WTC11 (cell line): ENCODE results near the gene ZDHHC18. TPM values are rescaled to one million over a fixed set of nuclear protein-coding genes. Genes with fewer than 3 reads are reported as not detected.
A peak's percentile ranks its signal among the peaks of the same experiment; 100 is the strongest.

Source experiments
- ATAC-seq: fragments of 200-7000 bp; cut with Tn5 transposase; 2 replicates; pipeline ENCODE4 v1.10.0; 2021; ENCODE audit warnings: mild to moderate bottlenecking, moderate library complexity
- CTCF ChIA-PET: fragments of 300-600 bp; sonication (Branson Sonifier 250); formaldehyde crosslinking; loops from one replicate; lab custom pipeline; 2021; ENCODE audit warnings: antibody characterized with exemption; lab: Charles Lee
- POLR2A ChIA-PET: fragments of 350-600 bp; sonication (Branson Sonifier 250); formaldehyde crosslinking; loops from one replicate; lab custom pipeline; 2021; ENCODE audit warnings: antibody characterized with exemption; lab: Charles Lee
- DNase-seq: peaks from one replicate; pipeline ENCODE4 v3.0.0; 2021; ENCODE audit warnings: low spot score
- H3K27ac Mint-ChIP-seq: 2 replicates; pipeline ENCODE4 v1.8.0; 2021; ENCODE audit warnings: mixed read lengths
- H3K27me3 Mint-ChIP-seq: 2 replicates; pipeline ENCODE4 v1.8.0; 2021; ENCODE audit warnings: low read depth, mild to moderate bottlenecking, moderate library complexity, mixed read lengths
- H3K36me3 Mint-ChIP-seq: 2 replicates; pipeline ENCODE4 v1.8.0; 2021; ENCODE audit warnings: mixed read lengths
- H3K4me1 Mint-ChIP-seq: 2 replicates; pipeline ENCODE4 v1.8.0; 2022; ENCODE audit warnings: mixed read lengths
- H3K4me3 Mint-ChIP-seq: 2 replicates; pipeline ENCODE4 v1.8.0; 2021; ENCODE audit warnings: mild to moderate bottlenecking, moderate library complexity, mixed read lengths
- H3K9me3 Mint-ChIP-seq: 2 replicates; pipeline ENCODE4 v1.8.0; 2021; ENCODE audit warnings: mixed read lengths
- AFF4 ChIP-seq: sonication (generic); formaldehyde crosslinking; IDR thresholded peaks from 2 replicates; pipeline ENCODE4 v1.8.1; 2023; ENCODE audit warnings: mild to moderate bottlenecking, missing genetic modification reagents, borderline replicate concordance
- CREM ChIP-seq: sonication (generic); formaldehyde crosslinking; IDR thresholded peaks from 2 replicates; pipeline ENCODE4 v1.8.1; 2022; ENCODE audit warnings: mild to moderate bottlenecking, missing genetic modification reagents, moderate library complexity
- E2F1 ChIP-seq: sonication (generic); formaldehyde crosslinking; IDR thresholded peaks from 2 replicates; pipeline ENCODE4 v1.8.0; 2022; ENCODE audit warnings: mild to moderate bottlenecking, missing genetic modification reagents
- ELF4 ChIP-seq: sonication (generic); formaldehyde crosslinking; IDR thresholded peaks from 2 replicates; pipeline ENCODE4 v1.8.1; 2022; ENCODE audit warnings: low read depth, mild to moderate bottlenecking, moderate library complexity, missing genetic modification reagents
- FOXJ3 ChIP-seq: sonication (generic); formaldehyde crosslinking; IDR thresholded peaks from 2 replicates; pipeline ENCODE4 v1.9.0; 2021; ENCODE audit warnings: missing genetic modification reagents, mild to moderate bottlenecking, borderline replicate concordance
- FOXK1 ChIP-seq: sonication (generic); formaldehyde crosslinking; IDR thresholded peaks from 2 replicates; pipeline ENCODE4 v1.8.0; 2022; ENCODE audit warnings: mild to moderate bottlenecking, moderate library complexity, missing genetic modification reagents
- FOXP1 ChIP-seq: sonication (generic); formaldehyde crosslinking; IDR thresholded peaks from 2 replicates; pipeline ENCODE4 v1.8.0; 2022; ENCODE audit warnings: missing genetic modification reagents, mild to moderate bottlenecking, moderate library complexity, borderline replicate concordance
- GABPB1 ChIP-seq: sonication (generic); formaldehyde crosslinking; IDR thresholded peaks from 2 replicates; pipeline ENCODE4 v1.8.1; 2023; ENCODE audit warnings: mild to moderate bottlenecking, missing genetic modification reagents
- GRHL2 ChIP-seq: fragments of 250-450 bp; sonication (Bioruptor Pico); IDR thresholded peaks from 2 replicates; pipeline ENCODE4 v1.8.0; 2022; ENCODE audit warnings: mild to moderate bottlenecking, moderate library complexity; ENCODE audit not compliant: insufficient replicate concordance, severe bottlenecking
- GTF2I ChIP-seq: fragments of 250-450 bp; sonication (Bioruptor Pico); conservative IDR thresholded peaks from 2 replicates; pipeline ENCODE4 v1.4.0; 2021; ENCODE audit warnings: mild to moderate bottlenecking
- IRF1 ChIP-seq: sonication (generic); formaldehyde crosslinking; IDR thresholded peaks from 2 replicates; pipeline ENCODE4 v1.8.0; 2023; ENCODE audit warnings: missing genetic modification reagents
- JAZF1 ChIP-seq: fragments of 250-450 bp; sonication (Bioruptor Pico); IDR thresholded peaks from 2 replicates; pipeline ENCODE4 v1.9.0; 2021; ENCODE audit warnings: moderate library complexity, mild to moderate bottlenecking, inconsistent platforms
- NR1H2 ChIP-seq: sonication (generic); formaldehyde crosslinking; IDR thresholded peaks from 2 replicates; pipeline ENCODE4 v1.9.0; 2021; ENCODE audit warnings: mild to moderate bottlenecking, moderate library complexity, missing genetic modification reagents
- NR2C2 ChIP-seq: sonication (generic); formaldehyde crosslinking; IDR thresholded peaks from 2 replicates; pipeline ENCODE4 v1.8.0; 2022; ENCODE audit warnings: mild to moderate bottlenecking, missing genetic modification reagents
- RELA ChIP-seq: sonication (generic); formaldehyde crosslinking; IDR thresholded peaks from 2 replicates; pipeline ENCODE4 v1.8.1; 2022; ENCODE audit warnings: missing genetic modification reagents, mild to moderate bottlenecking, borderline replicate concordance
- RORB ChIP-seq: fragments of 250-450 bp; sonication (Bioruptor Pico); IDR thresholded peaks from 2 replicates; pipeline ENCODE4 v1.9.0; 2021; ENCODE audit warnings: mild to moderate bottlenecking
- SMAD3 ChIP-seq: sonication (generic); formaldehyde crosslinking; IDR thresholded peaks from 2 replicates; pipeline ENCODE4 v1.8.0; 2022; ENCODE audit warnings: missing genetic modification reagents, mild to moderate bottlenecking, borderline replicate concordance
- ZNF232 ChIP-seq: sonication (generic); formaldehyde crosslinking; IDR thresholded peaks from 2 replicates; pipeline ENCODE4 v1.8.0; 2022; ENCODE audit warnings: mild to moderate bottlenecking, missing genetic modification reagents
- ZNF263 ChIP-seq: sonication (generic); formaldehyde crosslinking; IDR thresholded peaks from 2 replicates; pipeline ENCODE4 v1.8.1; 2022; ENCODE audit warnings: low read depth, mild to moderate bottlenecking, moderate library complexity, missing genetic modification reagents
- ZNF281 ChIP-seq: sonication (generic); formaldehyde crosslinking; IDR thresholded peaks from 2 replicates; pipeline ENCODE4 v1.8.0; 2023; ENCODE audit warnings: mild to moderate bottlenecking, missing genetic modification reagents
- ZNF671 ChIP-seq: fragments of 250-450 bp; sonication (Bioruptor Pico); IDR thresholded peaks from 2 replicates; pipeline ENCODE4 v1.8.0; 2021; ENCODE audit warnings: mild to moderate bottlenecking
- total RNA-seq: library from RNA; stranded (reverse); gene quantifications from 3 replicates; pipeline ENCODE4 v1.2.3, GENCODE V29; 2021

The ZDHHC18 gene
- total RNA-seq, 1 experiment from 2014 or later: 26.5 TPM

GRCh38 chr1:26827106-26827604 is 667 bp downstream of the ZDHHC18 start:
- peaks cover 2% of the 10 kb centered on the region; the same call in 1 of the 2 replicates for H3K27me3 Mint-ChIP-seq
- peak overlapping the region; percentile 77 for H3K4me3 Mint-ChIP-seq
- no peak for ATAC-seq
- TF ChIP-seq RELA (CRISPR knock-in tag) (no peak), GTF2I (CRISPR knock-in tag) (no peak), GABPB1 (CRISPR knock-in tag) (no peak)
- TF ChIP-seq, all 79 proteins: peak for 0
- H3K36me3 Mint-ChIP-seq: no peaks in the 10 kb centered on the region; the same call in 1 of the 2 replicates
- no peak for DNase-seq
- no peak overlapping the region for H3K27ac Mint-ChIP-seq
- peaks cover 6% of the 10 kb centered on the region for H3K9me3 Mint-ChIP-seq
- peaks cover 35% of the 10 kb centered on the region for H3K4me1 Mint-ChIP-seq
- CTCF ChIA-PET: no interaction called here
- POLR2A ChIA-PET: no interaction called here

GRCh38 chr1:26827663-26828062 is 1.2 kb downstream of the ZDHHC18 start:
- peak overlapping the region; percentile 77 for H3K4me3 Mint-ChIP-seq
- peaks cover 4% of the 10 kb centered on the region for H3K9me3 Mint-ChIP-seq
- POLR2A ChIA-PET: interaction anchor here (0.6 kb wide), 1 partner anchor 205 kb away, joined by 6 read pairs; no protein-coding TSS in a partner anchor
- TF ChIP-seq NR2C2: no peak
- TF ChIP-seq AFF4: no peak
- no peak for TF ChIP-seq NR1H2
- TF ChIP-seq ZNF281: no peak
- no peak for TF ChIP-seq JAZF1 (CRISPR knock-in tag)
- no peak for TF ChIP-seq CREM (CRISPR knock-in tag)
- no peak for TF ChIP-seq FOXK1 (CRISPR knock-in tag)
- TF ChIP-seq GABPB1 (CRISPR knock-in tag): no peak
- TF ChIP-seq RORB (CRISPR knock-in tag): no peak
- TF ChIP-seq FOXJ3 (CRISPR knock-in tag): no peak
- no peak for TF ChIP-seq ZNF263 (CRISPR knock-in tag)
- TF ChIP-seq FOXP1 (CRISPR knock-in tag): no peak
- no peak for TF ChIP-seq ZNF232 (CRISPR knock-in tag)
- DNase-seq (peak; percentile 35), ATAC-seq (no peak)
- peaks cover 35% of the 10 kb centered on the region for H3K4me1 Mint-ChIP-seq
- CTCF ChIA-PET: interaction anchor here (0.7 to 1.0 kb wide), 3 partner anchors 28 to 39 kb away, joined by 3 read pairs; partner anchors contain the start of gene SFN
- peaks cover 4% of the 10 kb centered on the region for H3K36me3 Mint-ChIP-seq
- no peak overlapping the region; the same call in 1 of the 2 replicates for H3K27ac Mint-ChIP-seq
- peaks cover 2% of the 10 kb centered on the region; the same call in 1 of the 2 replicates for H3K27me3 Mint-ChIP-seq

- Mint-ChIP-seq H3K4me1 (peaks cover 35% of the 10 kb centered on the region), H3K27me3 (no peaks in the 10 kb centered on the region), H3K9me3 (no peaks in the 10 kb centered on the region), H3K4me3 (peak overlapping the region; percentile 77), H3K36me3 (peaks cover 11% of the 10 kb centered on the region), H3K27ac (no peak overlapping the region)
- ATAC-seq (no peak), DNase-seq (no peak)
- POLR2A ChIA-PET: no interaction called here
- CTCF ChIA-PET: interaction anchor here (0.7 to 1.0 kb wide), 3 partner anchors 8 to 35 kb away, joined by 3 read pairs; partner anchors contain the start of gene SFN
- no peak for TF ChIP-seq ELF4 (CRISPR knock-in tag)
- no peak for TF ChIP-seq E2F1 (CRISPR knock-in tag)
- TF ChIP-seq SMAD3 (CRISPR knock-in tag): no peak
- no peak for TF ChIP-seq IRF1 (CRISPR knock-in tag)
- TF ChIP-seq GTF2I (CRISPR knock-in tag): no peak
- TF ChIP-seq GRHL2: no peak
- TF ChIP-seq ZNF281: no peak
- TF ChIP-seq ZNF671 (CRISPR knock-in tag): no peak
Measured at GRCh38 chr1:26828411-26828991, 2.0 kb downstream of the ZDHHC18 start.
